H4 (cell line): ENCODE data around the gene SACM1L. TPM values are rescaled to one million over a fixed set of nuclear protein-coding genes. Genes with fewer than 3 reads are reported as not detected.

Source experiments
- DNase-seq: peaks from one replicate; pipeline ENCODE4 v3.0.0-alpha.2; 2015; ENCODE audit warnings: low spot score
- total RNA-seq: library from RNA; depleted of rRNA; stranded (reverse); fragments of >200 nt; shearing (Covaris generic); gene quantifications from 2 replicates; pipeline ENCODE4 v1.2.3, GENCODE V29; 2014

Gene SACM1L
- total RNA-seq, 1 experiment from 2014 or later: 16.3 TPM

- DNase-seq: no peak
Measured at GRCh38 chr3:45771831-45772230, 82.6 kb downstream of the SACM1L start.

- DNase-seq: no peak
Measured at GRCh38 chr3:45772341-45773035, 83.3 kb downstream of the SACM1L start.

GRCh38 chr3:45773072-45773471 lies 83.9 kb downstream of the SACM1L start:
- no peak for DNase-seq

- no peak for DNase-seq
Measured at GRCh38 chr3:45773714-45774449, 84.7 kb downstream of the SACM1L start.

DNA sequence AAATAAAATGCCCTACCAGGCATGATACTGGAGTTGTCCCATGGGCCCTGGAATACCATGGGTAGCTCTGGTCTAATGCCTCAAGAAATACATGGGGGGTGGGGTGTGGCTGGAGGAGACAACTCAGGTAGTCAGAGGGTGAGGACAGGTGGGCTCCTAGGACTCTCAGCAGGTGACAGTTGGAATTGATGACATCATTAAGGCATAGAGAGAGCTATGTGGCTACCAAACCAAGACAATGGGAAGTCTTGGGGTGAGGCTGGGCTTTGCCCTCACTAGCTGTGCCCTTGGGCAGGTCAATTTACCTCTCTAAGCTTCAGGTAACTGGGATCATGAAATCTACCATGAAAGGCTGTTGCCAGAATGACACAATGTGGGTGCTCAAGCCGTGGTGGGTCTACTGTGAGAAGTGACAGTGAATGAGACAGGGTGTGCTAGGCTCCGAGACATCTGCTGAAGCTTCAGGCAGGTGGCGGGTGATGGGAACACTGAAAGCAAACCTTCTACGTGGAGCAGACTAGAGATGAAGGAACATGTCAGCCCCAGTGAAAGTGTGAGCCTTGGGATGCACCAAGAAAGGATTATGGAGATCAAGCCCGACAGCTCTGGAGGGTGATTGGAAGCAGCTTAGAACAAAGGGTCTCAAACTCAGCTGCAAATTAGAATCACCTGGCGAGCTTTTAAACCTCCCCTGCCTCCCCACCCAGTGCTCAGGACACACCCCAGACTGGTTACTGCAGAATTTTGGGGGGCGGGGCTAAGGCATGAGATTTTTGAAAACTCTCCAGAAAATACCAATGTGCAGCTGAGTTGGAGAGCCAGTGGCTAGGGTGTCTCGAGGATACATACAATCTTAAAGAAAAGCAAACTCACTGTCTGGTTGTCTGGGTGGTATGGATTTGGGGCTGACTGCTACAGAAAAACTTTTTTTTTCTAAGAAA lies 85.7 kb downstream of the SACM1L start:
- DNase-seq: no peak

GRCh38 chr3:45775571-45776300 lies 86.5 kb downstream of the SACM1L start:
- DNase-seq: no peak

DNA sequence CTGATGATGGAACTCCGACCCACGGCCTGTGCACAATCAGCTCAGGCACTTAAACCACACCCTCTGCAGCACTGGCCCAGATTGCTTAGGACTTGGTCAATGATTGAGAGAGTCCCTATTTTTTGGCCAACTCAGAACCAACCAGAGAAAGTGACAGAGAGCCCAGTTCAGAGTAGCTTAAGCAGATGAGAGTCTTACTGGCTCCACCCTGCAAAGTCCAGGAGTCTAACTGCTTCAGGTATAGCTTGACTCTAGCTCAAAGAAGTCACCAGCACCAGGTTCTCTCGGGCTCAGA lies 87.1 kb downstream of the SACM1L start:
- DNase-seq: no peak

DNA sequence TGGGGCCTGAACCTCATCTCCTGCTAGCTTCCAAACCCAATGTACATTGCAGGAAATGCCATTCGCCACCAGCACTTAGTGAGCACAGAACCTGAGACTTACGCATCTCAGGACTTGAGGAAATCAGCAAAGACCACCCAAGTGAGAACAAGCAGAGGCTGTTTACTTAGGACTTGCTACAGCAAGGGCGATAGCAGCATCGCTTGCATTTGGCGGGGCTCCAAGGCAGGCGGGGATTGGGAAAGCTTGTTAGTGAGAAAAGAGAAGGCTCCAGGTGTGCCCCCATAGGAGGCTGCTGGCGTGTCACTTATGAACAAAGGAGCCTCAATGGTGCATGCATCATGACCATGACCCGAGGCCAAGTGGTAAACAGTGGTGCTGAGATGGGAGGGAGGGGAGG lies 87.4 kb downstream of the SACM1L start:
- no peak for DNase-seq

DNA sequence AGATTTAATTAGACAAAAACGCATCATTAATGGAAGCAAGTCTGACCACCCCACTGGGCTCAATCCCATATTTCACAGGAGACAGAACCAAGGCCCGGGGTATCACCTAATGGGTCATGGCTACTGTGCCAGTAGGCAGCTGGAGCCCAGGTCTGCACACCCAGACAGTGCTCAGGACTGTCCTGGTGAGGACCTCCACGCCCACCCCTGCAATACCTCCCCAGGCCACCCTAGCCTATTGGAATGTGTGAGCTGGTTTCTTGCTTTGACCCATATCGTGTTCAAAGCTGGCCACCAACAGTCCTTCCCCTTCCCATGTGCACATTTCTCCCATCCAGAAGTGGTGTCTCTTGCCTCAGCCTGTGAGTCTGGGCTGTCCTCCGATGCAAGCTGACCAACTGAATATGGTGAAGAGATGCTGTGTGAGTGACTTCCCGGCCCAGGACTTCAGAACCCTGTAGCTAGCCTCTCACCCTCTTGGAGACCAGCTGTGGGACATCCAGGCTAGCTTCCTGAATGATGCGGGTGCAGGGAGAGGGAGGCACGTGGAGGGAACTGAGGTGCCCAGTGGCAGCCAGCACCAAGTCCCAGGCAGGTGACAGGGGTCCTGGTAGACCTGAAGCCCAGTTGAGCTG lies 88.0 kb downstream of the SACM1L start:
- no peak for DNase-seq

GRCh38 chr3:45777746-45778386 lies 88.7 kb downstream of the SACM1L start:
- no peak for DNase-seq

- no peak for DNase-seq
Measured at GRCh38 chr3:45778761-45779201, 89.6 kb downstream of the SACM1L start.

GRCh38 chr3:45779746-45780735 lies 90.8 kb downstream of the SACM1L start:
- no peak for DNase-seq

DNA sequence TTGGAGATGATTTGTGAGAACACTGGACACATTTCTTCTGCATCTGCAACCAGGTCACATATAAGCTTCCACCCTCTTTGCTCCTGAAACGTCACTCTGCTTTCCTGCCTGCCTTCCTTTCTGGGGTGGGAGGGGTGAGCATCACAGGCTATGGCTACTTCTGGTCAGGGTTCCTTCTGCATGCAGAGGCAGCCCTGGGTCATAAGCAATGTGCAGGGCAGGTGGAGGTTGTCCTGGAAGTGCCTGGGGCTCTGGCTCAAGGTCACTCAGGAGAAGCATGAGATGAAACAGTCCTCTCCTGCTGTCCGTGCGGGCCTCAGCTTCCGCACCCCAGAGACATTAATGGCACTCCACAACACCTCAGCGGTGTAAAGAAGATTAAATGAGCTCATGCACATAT lies 92.1 kb downstream of the SACM1L start:
- no peak for DNase-seq

DNA sequence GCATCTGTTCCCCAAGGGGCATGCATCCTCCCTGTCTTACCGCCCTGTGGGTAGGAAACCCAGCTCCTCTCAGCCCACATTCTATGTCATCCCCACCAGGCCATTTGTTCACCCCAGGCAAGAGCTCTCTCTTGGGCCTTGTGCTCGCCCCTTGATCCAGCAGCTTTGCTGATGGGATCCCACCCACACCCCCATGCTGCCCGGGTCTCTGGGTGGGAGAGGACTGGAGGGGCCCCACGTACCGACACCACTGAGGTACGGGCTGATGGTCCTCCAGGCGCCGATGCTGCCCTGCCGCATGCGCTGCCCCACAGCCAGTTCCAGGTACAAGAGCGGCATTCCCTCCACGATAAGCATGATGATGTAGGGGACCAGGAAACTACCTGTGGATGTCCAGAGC lies 92.6 kb downstream of the SACM1L start:
- no peak for DNase-seq

DNA sequence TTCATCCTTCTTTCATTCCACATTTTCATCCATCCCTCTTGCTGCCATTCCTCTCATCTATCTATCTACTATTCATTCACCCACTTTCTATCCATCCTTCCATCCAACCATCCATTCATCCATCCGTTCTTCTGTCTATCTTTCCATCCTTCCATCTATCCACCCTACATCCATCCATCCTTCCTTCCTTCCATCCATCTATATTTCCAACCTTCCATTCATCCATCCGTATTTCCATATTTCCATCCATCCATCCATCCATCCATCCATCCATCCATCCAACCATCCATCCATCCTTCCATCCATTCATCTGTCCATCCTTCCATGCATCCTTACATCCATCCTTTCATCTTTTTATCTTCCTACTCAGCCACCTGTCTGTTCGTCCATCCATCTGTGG lies 93.2 kb downstream of the SACM1L start:
- no peak for DNase-seq

- no peak for DNase-seq
Measured at GRCh38 chr3:45783667-45784066, 94.5 kb downstream of the SACM1L start.

DNA sequence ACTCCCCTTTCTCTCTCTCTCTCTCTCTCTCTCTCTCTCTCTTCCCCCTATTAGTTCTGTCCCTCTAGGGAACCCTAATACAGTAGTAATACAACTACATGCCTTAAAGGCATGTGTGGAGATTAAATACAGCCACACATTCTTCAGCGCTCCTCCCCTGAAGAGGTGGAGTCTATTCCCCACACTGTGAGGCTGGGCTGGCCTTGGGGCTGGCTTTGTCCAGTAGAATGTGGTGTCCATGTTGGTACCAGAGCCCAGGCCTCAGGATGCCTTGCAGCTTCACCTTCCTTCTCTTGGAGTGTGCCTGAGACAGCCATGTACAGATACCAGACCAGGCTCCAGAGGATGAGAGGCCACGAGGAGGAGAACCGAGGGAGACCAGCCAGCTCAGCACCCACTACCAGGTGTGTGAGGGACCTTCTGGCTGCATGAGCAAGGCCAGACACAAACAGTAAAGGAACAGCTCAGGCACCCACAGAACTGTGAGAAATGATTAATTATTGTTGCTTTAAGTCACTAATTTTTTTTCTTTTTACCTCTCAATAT lies 96.5 kb downstream of the SACM1L start:
- DNase-seq: no peak

- no peak for DNase-seq
Measured at GRCh38 chr3:45786801-45787495, 97.8 kb downstream of the SACM1L start.

DNA sequence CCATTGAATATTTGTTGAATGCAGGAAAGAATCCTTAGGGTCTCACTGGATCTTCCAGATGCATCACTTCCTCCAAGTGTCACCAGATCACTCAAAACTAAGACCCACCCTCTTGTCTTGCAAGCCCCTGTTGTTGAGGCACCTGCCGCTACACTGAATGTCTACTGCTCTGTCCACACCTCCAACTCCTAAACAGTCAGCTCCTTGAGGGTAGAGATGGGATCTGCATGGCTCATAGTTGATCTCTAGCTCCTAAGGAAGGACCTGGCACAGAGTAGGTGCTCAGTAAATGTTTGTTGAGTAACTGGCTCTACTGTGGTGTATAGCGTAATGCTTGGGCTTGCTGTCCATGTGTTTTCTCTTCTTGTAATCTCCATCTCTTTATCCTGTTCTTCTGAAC lies 98.4 kb downstream of the SACM1L start:
- DNase-seq: no peak
